PC-9 (cell line): ENCODE measurements around the gene TRIM38. TPM values are rescaled to one million over a fixed set of nuclear protein-coding genes. Genes with fewer than 3 reads are reported as not detected.
"Not testable (repeated sequence)": the region's sequence is repeated elsewhere in the genome, so short reads cannot be mapped to it uniquely, and the experiment has no call there.

Source experiments
- BruUV-seq: library from RNA; stranded (reverse); fragments of 400-500 nt; replicated peaks from 2 replicates; lab custom pipeline; 2021; lab: Mats Ljungman, UMichigan
- CTCF ChIA-PET: fragments of 300-600 bp; sonication (Branson Sonifier 250); formaldehyde crosslinking; loops from one replicate; lab custom pipeline; 2022; ENCODE audit warnings: antibody characterized with exemption; lab: Charles Lee
- POLR2A ChIA-PET: fragments of 300-600 bp; sonication (Branson Sonifier 250); formaldehyde crosslinking; loops from one replicate; lab custom pipeline; 2022; ENCODE audit warnings: antibody characterized with exemption; ENCODE audit not compliant: unreplicated experiment; lab: Charles Lee
- DNase-seq, 2 experiments: peaks; one replicate each; pipeline versions ENCODE4 v3.0.0 to v3.0.0-alpha.2; 2015 to 2022; ENCODE audit warnings: mixed read lengths in 1 of 2
- H2AFZ ChIP-seq: fragments of 200-600 bp; sonication (generic); 2 replicates; pipeline ENCODE4 v1.8.1; 2017; ENCODE audit warnings: antibody characterized with exemption
- H3F3A ChIP-seq: fragments of 200-600 bp; sonication (generic); 2 replicates; pipeline ENCODE4 v1.8.1; 2017; ENCODE audit warnings: antibody characterized with exemption, mild to moderate bottlenecking, low read depth; ENCODE audit not compliant: insufficient read depth
- H3K27ac ChIP-seq: fragments of 200-600 bp; sonication (generic); 2 replicates; pipeline ENCODE4 v1.6.1; 2016; ENCODE audit warnings: mixed run types
- H3K27me3 ChIP-seq: fragments of 200-600 bp; sonication (generic); 2 replicates; pipeline ENCODE4 v1.6.1; 2016; ENCODE audit warnings: low read depth, mixed run types; ENCODE audit not compliant: insufficient read depth
- H3K36me3 ChIP-seq: fragments of 200-600 bp; sonication (generic); 2 replicates; pipeline ENCODE4 v1.6.1; 2016; ENCODE audit warnings: low read depth, mixed run types
- H3K4me1 ChIP-seq: fragments of 200-600 bp; sonication (generic); replicated peaks from 2 replicates; pipeline ENCODE4 v1.6.1; 2016; ENCODE audit warnings: mixed run types; ENCODE audit not compliant: insufficient read depth
- H3K4me2 ChIP-seq: fragments of 200-600 bp; sonication (generic); 2 replicates; pipeline ENCODE4 v1.6.1; 2017; ENCODE audit warnings: mixed run types
- H3K4me3 ChIP-seq: fragments of 200-600 bp; sonication (generic); 2 replicates; pipeline ENCODE4 v1.6.1; 2016; ENCODE audit warnings: mixed run types
- H3K79me2 ChIP-seq: fragments of 200-600 bp; sonication (generic); 2 replicates; pipeline ENCODE4 v1.6.1; 2017; ENCODE audit warnings: low read depth, mixed run types
- H3K9me2 ChIP-seq: fragments of 200-600 bp; sonication (generic); 2 replicates; pipeline ENCODE4 v1.8.1; 2017; ENCODE audit warnings: mild to moderate bottlenecking; ENCODE audit not compliant: insufficient read depth
- H3K9me3 ChIP-seq: fragments of 200-600 bp; sonication (generic); 2 replicates; pipeline ENCODE4 v1.8.1; 2016; ENCODE audit warnings: low read depth; ENCODE audit not compliant: insufficient read depth
- H4K20me1 ChIP-seq: fragments of 200-600 bp; sonication (generic); 2 replicates; pipeline ENCODE4 v1.8.1; 2017; ENCODE audit not compliant: insufficient read depth
- EZH2 ChIP-seq: fragments of 200-600 bp; sonication (generic); IDR thresholded peaks from 2 replicates; pipeline ENCODE4 v1.8.0; 2017; ENCODE audit warnings: antibody characterized with exemption, low read depth
- intact Hi-C: fragments of 100-400 bp; cut with micrococcal nuclease; formaldehyde crosslinking; loops from one replicate; pipeline ENCODE4 v1.10.0; 2022; ENCODE audit not compliant: unreplicated experiment
- total RNA-seq: library from RNA; stranded (reverse); gene quantifications from 2 replicates; pipeline ENCODE4 v1.2.3, GENCODE V29; 2021
- TF ChIP-seq, protein P1 (sequence below): fragments of 200-600 bp; sonication (generic); conservative IDR thresholded peaks from 2 replicates; pipeline ENCODE4 v1.6.1; 2017; ENCODE audit warnings: mixed run types, antibody characterized with exemption, mild to moderate bottlenecking, moderate library complexity

Gene TRIM38
- total RNA-seq, 1 experiment from 2014 or later: 31.3 TPM

GRCh38 chr6:25942561-25943147 lies 19.9 kb upstream of the TRIM38 start:
- H2AFZ ChIP-seq: no peak overlapping the region
- no peaks in the 10 kb centered on the region for H3K27me3 ChIP-seq
- no peaks in the 10 kb centered on the region for H3F3A ChIP-seq
- no peak overlapping the region for H3K4me2 ChIP-seq
- POLR2A ChIA-PET: interaction anchor here (0.6 kb wide), 1 partner anchor 192 kb away, joined by 8 read pairs; no protein-coding TSS in a partner anchor
- H3K4me1 ChIP-seq: no peaks in the 10 kb centered on the region
- BruUV-seq: no TSS peak
- no peaks in the 10 kb centered on the region for H3K9me2 ChIP-seq
- no peak overlapping the region for H3K27ac ChIP-seq
- CTCF ChIA-PET: interaction anchor here (0.6 kb wide), 1 partner anchor 902 kb away, joined by 3 read pairs; no protein-coding TSS in a partner anchor
- no peaks in the 10 kb centered on the region for H3K36me3 ChIP-seq
- H4K20me1 ChIP-seq: no peaks in the 10 kb centered on the region
- no peak for DNase-seq
- no peaks in the 10 kb centered on the region for H3K79me2 ChIP-seq
- no peak overlapping the region for H3K4me3 ChIP-seq
- peaks cover 4% of the 10 kb centered on the region; the same call in 1 of the 2 replicates for H3K9me3 ChIP-seq
- TF ChIP-seq, protein P1, sequence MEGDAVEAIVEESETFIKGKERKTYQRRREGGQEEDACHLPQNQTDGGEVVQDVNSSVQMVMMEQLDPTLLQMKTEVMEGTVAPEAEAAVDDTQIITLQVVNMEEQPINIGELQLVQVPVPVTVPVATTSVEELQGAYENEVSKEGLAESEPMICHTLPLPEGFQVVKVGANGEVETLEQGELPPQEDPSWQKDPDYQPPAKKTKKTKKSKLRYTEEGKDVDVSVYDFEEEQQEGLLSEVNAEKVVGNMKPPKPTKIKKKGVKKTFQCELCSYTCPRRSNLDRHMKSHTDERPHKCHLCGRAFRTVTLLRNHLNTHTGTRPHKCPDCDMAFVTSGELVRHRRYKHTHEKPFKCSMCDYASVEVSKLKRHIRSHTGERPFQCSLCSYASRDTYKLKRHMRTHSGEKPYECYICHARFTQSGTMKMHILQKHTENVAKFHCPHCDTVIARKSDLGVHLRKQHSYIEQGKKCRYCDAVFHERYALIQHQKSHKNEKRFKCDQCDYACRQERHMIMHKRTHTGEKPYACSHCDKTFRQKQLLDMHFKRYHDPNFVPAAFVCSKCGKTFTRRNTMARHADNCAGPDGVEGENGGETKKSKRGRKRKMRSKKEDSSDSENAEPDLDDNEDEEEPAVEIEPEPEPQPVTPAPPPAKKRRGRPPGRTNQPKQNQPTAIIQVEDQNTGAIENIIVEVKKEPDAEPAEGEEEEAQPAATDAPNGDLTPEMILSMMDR: peak; percentile 61; the same call in 1 of the 2 replicates
- TF ChIP-seq EZH2: no peak
- intact Hi-C loops: loop anchor here (2.0 to 5.0 kb wide), 3 partner anchors 220 to 720 kb away; no protein-coding TSS in a partner anchor

GRCh38 chr6:25943887-25944286 lies 18.7 kb upstream of the TRIM38 start:
- Histone ChIP-seq H3K79me2 (no peaks in the 10 kb centered on the region), H4K20me1 (no peaks in the 10 kb centered on the region), H3K36me3 (no peaks in the 10 kb centered on the region), H2AFZ (no peak overlapping the region), H3K9me2 (no peaks in the 10 kb centered on the region), H3K4me2 (no peak overlapping the region), H3K9me3 (peaks cover 4% of the 10 kb centered on the region; the same call in 1 of the 2 replicates), H3K4me3 (no peak overlapping the region), H3K4me1 (no peaks in the 10 kb centered on the region), H3K27ac (no peak overlapping the region), H3F3A (no peaks in the 10 kb centered on the region), H3K27me3 (no peaks in the 10 kb centered on the region)
- BruUV-seq: no TSS peak
- TF ChIP-seq, protein P1: no peak
- DNase-seq: no peak
- POLR2A ChIA-PET: no interaction called here
- intact Hi-C loops: loop anchor here (2.0 to 5.0 kb wide), 3 partner anchors 222 to 721 kb away; no protein-coding TSS in a partner anchor
- CTCF ChIA-PET: no interaction called here

GRCh38 chr6:25944688-25945574 lies 17.7 kb upstream of the TRIM38 start:
- H3K4me3 ChIP-seq: no peak overlapping the region
- BruUV-seq: no TSS peak
- no peaks in the 10 kb centered on the region for H3K4me1 ChIP-seq
- ChIA-PET POLR2A (no interaction called here), CTCF (no interaction called here)
- no peak overlapping the region for H2AFZ ChIP-seq
- H3K36me3 ChIP-seq: no peaks in the 10 kb centered on the region
- TF ChIP-seq, protein P1: no peak
- TF ChIP-seq EZH2: no peak
- H3K79me2 ChIP-seq: no peaks in the 10 kb centered on the region
- no peak overlapping the region for H3K4me2 ChIP-seq
- DNase-seq: no peak
- no peak overlapping the region for H3K27ac ChIP-seq
- H4K20me1 ChIP-seq: no peaks in the 10 kb centered on the region
- no peaks in the 10 kb centered on the region for H3K9me2 ChIP-seq
- H3K27me3 ChIP-seq: no peaks in the 10 kb centered on the region
- no peaks in the 10 kb centered on the region for H3F3A ChIP-seq
- intact Hi-C loops: loop anchor here (5.0 kb wide), 2 partner anchors 223 to 343 kb away; no protein-coding TSS in a partner anchor
- peaks cover 4% of the 10 kb centered on the region; the same call in 1 of the 2 replicates for H3K9me3 ChIP-seq

GRCh38 chr6:25945738-25946137 lies 16.9 kb upstream of the TRIM38 start:
- H3K36me3 ChIP-seq, H3F3A ChIP-seq, DNase-seq, intact Hi-C loops, H3K79me2 ChIP-seq, POLR2A ChIA-PET, H3K4me1 ChIP-seq, H3K27ac ChIP-seq, H3K4me2 ChIP-seq, H2AFZ ChIP-seq, H3K4me3 ChIP-seq, H3K9me3 ChIP-seq, H3K9me2 ChIP-seq, CTCF ChIA-PET, H4K20me1 ChIP-seq, H3K27me3 ChIP-seq, BruUV-seq: not testable (repeated sequence)
